ENCODE data around the gene CPA4.
"Not testable (repeated sequence)": the region's sequence is repeated elsewhere in the genome, so short reads cannot be mapped to it uniquely, and the experiment has no call there.

The CPA4 gene

GRCh38 chr7:130292682-130293257, at the start of gene CPA4:
TSS of gene CPA4 (plus strand) at chr7:130293161. CDS start at chr7:130293181, 20 bp downstream.
- no peak for DNase-seq (ENCODE audit: low spot score)

- not testable (repeated sequence) for DNase-seq (ENCODE audit: low spot score)
These were observed 49.5 kb upstream of the CPA4 start for GRCh38 chr7:130243486-130243885.

- not testable (repeated sequence) for DNase-seq (ENCODE audit: low spot score)
These were observed 46.5 kb upstream of the CPA4 start for GRCh38 chr7:130246491-130246890.

GRCh38 chr7:130248842-130249241, 44.1 kb upstream of the CPA4 start:
- DNase-seq (ENCODE audit: low spot score), result not testable (repeated sequence)

GRCh38 chr7:130249626-130250025, 43.3 kb upstream of the CPA4 start:
- DNase-seq (ENCODE audit: low spot score), result not testable (repeated sequence)

GRCh38 chr7:130254555-130254954, 38.4 kb upstream of the CPA4 start:
- DNase-seq (ENCODE audit: low spot score), result no peak

GRCh38 chr7:130256704-130257103, 36.3 kb upstream of the CPA4 start:
- no peak for DNase-seq (ENCODE audit: low spot score)

- DNase-seq (ENCODE audit: low spot score), result no peak
These were observed 34.4 kb upstream of the CPA4 start for GRCh38 chr7:130258494-130259078.

GRCh38 chr7:130262448-130262847, 30.5 kb upstream of the CPA4 start:
- DNase-seq (ENCODE audit: low spot score), result no peak

- no peak for DNase-seq (ENCODE audit: low spot score)
These were observed 29.8 kb upstream of the CPA4 start for GRCh38 chr7:130263130-130263529.

- DNase-seq (ENCODE audit: low spot score), result no peak
These were observed 26.6 kb upstream of the CPA4 start, which contains the start of gene CPA2 for GRCh38 chr7:130266258-130266960. TSS of gene CPA2 (plus strand) at chr7:130266863. CDS start at chr7:130266882, 19 bp downstream.

- DNase-seq (ENCODE audit: low spot score), result no peak
These were observed 26.0 kb upstream of the CPA4 start for GRCh38 chr7:130266961-130267321.

GRCh38 chr7:130268463-130269317, 24.3 kb upstream of the CPA4 start:
- DNase-seq (ENCODE audit: low spot score), result no peak

- no peak for DNase-seq (ENCODE audit: low spot score)
These were observed 23.7 kb upstream of the CPA4 start for GRCh38 chr7:130269318-130269694.

GRCh38 chr7:130270947-130271800, 21.8 kb upstream of the CPA4 start:
- DNase-seq (ENCODE audit: low spot score), result no peak

GRCh38 chr7:130272381-130273080, 20.4 kb upstream of the CPA4 start:
- DNase-seq (ENCODE audit: low spot score), result peak; percentile 43

GRCh38 chr7:130273081-130273932, 19.7 kb upstream of the CPA4 start:
- DNase-seq (ENCODE audit: low spot score), result peak; percentile 32

- DNase-seq (ENCODE audit: low spot score), result no peak
These were observed 19.1 kb upstream of the CPA4 start for GRCh38 chr7:130273933-130274255.

GRCh38 chr7:130274296-130274695, 18.7 kb upstream of the CPA4 start:
- no peak for DNase-seq (ENCODE audit: low spot score)

GRCh38 chr7:130274983-130275591, 17.9 kb upstream of the CPA4 start:
- no peak for DNase-seq (ENCODE audit: low spot score)

Measured in pons (tissue), 1 donor.